Measurements from ENCODE around the gene RBM3. TPM values are rescaled to one million over a fixed set of nuclear protein-coding genes. Genes with fewer than 3 reads are reported as not detected.

Gene RBM3
- total and polyA plus RNA-seq, 2 donors (not counting 1 experiment from before 2014, with no cell fraction given) = 200 to 291 TPM

GRCh38 chrX:48560056-48560455, 14.2 kb upstream of the RBM3 start:
- DNase-seq = no peak
- TF ChIP-seq, protein P1, sequence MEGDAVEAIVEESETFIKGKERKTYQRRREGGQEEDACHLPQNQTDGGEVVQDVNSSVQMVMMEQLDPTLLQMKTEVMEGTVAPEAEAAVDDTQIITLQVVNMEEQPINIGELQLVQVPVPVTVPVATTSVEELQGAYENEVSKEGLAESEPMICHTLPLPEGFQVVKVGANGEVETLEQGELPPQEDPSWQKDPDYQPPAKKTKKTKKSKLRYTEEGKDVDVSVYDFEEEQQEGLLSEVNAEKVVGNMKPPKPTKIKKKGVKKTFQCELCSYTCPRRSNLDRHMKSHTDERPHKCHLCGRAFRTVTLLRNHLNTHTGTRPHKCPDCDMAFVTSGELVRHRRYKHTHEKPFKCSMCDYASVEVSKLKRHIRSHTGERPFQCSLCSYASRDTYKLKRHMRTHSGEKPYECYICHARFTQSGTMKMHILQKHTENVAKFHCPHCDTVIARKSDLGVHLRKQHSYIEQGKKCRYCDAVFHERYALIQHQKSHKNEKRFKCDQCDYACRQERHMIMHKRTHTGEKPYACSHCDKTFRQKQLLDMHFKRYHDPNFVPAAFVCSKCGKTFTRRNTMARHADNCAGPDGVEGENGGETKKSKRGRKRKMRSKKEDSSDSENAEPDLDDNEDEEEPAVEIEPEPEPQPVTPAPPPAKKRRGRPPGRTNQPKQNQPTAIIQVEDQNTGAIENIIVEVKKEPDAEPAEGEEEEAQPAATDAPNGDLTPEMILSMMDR (IDR thresholded peaks at IDR 0.05) = no peak
- no peak for TF ChIP-seq EZH2 (IDR thresholded peaks at IDR 0.05; ENCODE audit: borderline replicate concordance, insufficient read depth, low read depth, low read length, poor library complexity, severe bottlenecking)
- H3K4me3 Mint-ChIP-seq = no peak overlapping the region
- Histone ChIP-seq H3K4me3 (ENCODE audit: control extremely low read depth in 1 of 5, extremely low read depth in 1 of 5, insufficient read depth in 1 of 5, low read depth in 2 of 5, low read length in 4 of 5) (no peak overlapping the region), H4K20me1 (ENCODE audit: control insufficient read depth, insufficient read depth, low read length, poor library complexity, severe bottlenecking) (no peaks in the 10 kb centered on the region), H3K4me2 (replicated peaks; ENCODE audit: low read depth, low read length, poor library complexity, severe bottlenecking) (no peak overlapping the region), H3K27me3 (replicated peaks in 1 of 4; ENCODE audit: control extremely low read depth in 1 of 4, control insufficient read depth in 3 of 4, insufficient read depth in 4 of 4, low read length in 3 of 4) (no peaks in the 10 kb centered on the region), H3K36me3 (replicated peaks in 1 of 2; ENCODE audit: control extremely low read depth in 1 of 2, control insufficient read depth in 1 of 2, extremely low read depth in 1 of 2, insufficient read depth in 2 of 2, low read length in 1 of 2) (peaks cover 0 to 24% of the 10 kb centered on the region in 2 experiments), H3K9ac (ENCODE audit: low read length) (no peak overlapping the region), H2AFZ (ENCODE audit: insufficient read depth, low read depth, low read length, poor library complexity, severe bottlenecking) (no peak overlapping the region), H3K79me2 (ENCODE audit: control insufficient read depth, insufficient read depth, low read length) (no peaks in the 10 kb centered on the region), H3K9me3 (ENCODE audit: control extremely low read depth in 1 of 3, control insufficient read depth in 2 of 3, insufficient read depth in 1 of 3, low read length in 2 of 3) (no peaks in the 10 kb centered on the region), H3K4me1 (ENCODE audit: control insufficient read depth in 2 of 2, insufficient read depth in 2 of 2, low read length in 2 of 2) (no peaks in the 10 kb centered on the region), H3K27ac (ENCODE audit: low read length in 2 of 2) (no peak overlapping the region)
- no peaks in the 10 kb centered on the region for H3K27me3 Mint-ChIP-seq
- intact Hi-C loops (cut with micrococcal nuclease) = no loop called here
- CTCF ChIA-PET = no interaction called here
- no peaks in the 10 kb centered on the region for H3K9me3 Mint-ChIP-seq (ENCODE audit: insufficient read depth)
- ATAC-seq (ENCODE audit: low read depth) = no peak
- H3K4me1 Mint-ChIP-seq = no peaks in the 10 kb centered on the region
- POLR2A ChIA-PET = no interaction called here
- WGBS (ENCODE audit: insufficient coverage) = 97% methylated on average over 10 of the region's 14 CpGs
- no peak overlapping the region for H3K27ac Mint-ChIP-seq

DNA sequence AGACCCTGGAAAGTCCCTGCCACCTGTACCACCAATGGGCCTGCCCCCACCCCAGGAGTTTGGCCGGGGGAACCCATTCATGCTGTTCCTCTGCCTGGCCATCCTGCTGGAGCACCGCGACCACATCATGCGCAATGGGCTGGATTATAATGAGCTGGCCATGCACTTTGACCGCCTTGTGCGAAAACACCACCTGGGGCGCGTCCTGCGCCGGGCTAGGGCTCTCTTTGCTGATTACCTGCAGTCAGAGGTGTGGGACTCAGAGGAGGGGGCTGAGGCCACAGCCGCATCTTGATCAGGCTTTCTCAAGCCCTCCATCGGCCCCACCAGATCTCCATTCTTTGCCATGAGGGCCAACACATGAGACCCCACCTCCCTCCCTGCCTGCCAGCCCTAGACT, 13.6 kb upstream of the RBM3 start:
- WGBS (ENCODE audit: insufficient coverage) = 100% methylated on average over 7 of the region's 12 CpGs

More for the DNA sequence above, 13.6 kb upstream of the RBM3 start:
- H4K20me1 ChIP-seq (ENCODE audit: control insufficient read depth, insufficient read depth, low read length, poor library complexity, severe bottlenecking) = no peaks in the 10 kb centered on the region
- H2AFZ ChIP-seq (ENCODE audit: insufficient read depth, low read depth, low read length, poor library complexity, severe bottlenecking) = no peak overlapping the region
- no peaks in the 10 kb centered on the region for H3K27me3 ChIP-seq (replicated peaks in 1 of 4; ENCODE audit: control extremely low read depth in 1 of 4, control insufficient read depth in 3 of 4, insufficient read depth in 4 of 4, low read length in 3 of 4)
- Mint-ChIP-seq H3K27ac (no peak overlapping the region), H3K27me3 (no peaks in the 10 kb centered on the region), H3K4me1 (no peaks in the 10 kb centered on the region), H3K9me3 (ENCODE audit: insufficient read depth) (no peaks in the 10 kb centered on the region), H3K4me3 (no peak overlapping the region)
- DNase-seq (no peak), ATAC-seq (ENCODE audit: low read depth) (no peak)
- CTCF ChIA-PET = no interaction called here
- no peaks in the 10 kb centered on the region for H3K4me1 ChIP-seq (ENCODE audit: control insufficient read depth in 2 of 2, insufficient read depth in 2 of 2, low read length in 2 of 2)
- H3K27ac ChIP-seq (ENCODE audit: low read length in 2 of 2) = no peak overlapping the region
- no peaks in the 10 kb centered on the region for H3K79me2 ChIP-seq (ENCODE audit: control insufficient read depth, insufficient read depth, low read length)
- no peak overlapping the region for H3K4me2 ChIP-seq (replicated peaks; ENCODE audit: low read depth, low read length, poor library complexity, severe bottlenecking)
- POLR2A ChIA-PET = no interaction called here
- H3K9ac ChIP-seq (ENCODE audit: low read length) = no peak overlapping the region
- H3K36me3 ChIP-seq (replicated peaks in 1 of 2; ENCODE audit: control extremely low read depth in 1 of 2, control insufficient read depth in 1 of 2, extremely low read depth in 1 of 2, insufficient read depth in 2 of 2, low read length in 1 of 2) = peaks cover 0 to 22% of the 10 kb centered on the region in 2 experiments
- intact Hi-C loops (cut with micrococcal nuclease) = no loop called here
- no peak overlapping the region for H3K4me3 ChIP-seq (ENCODE audit: control extremely low read depth in 1 of 5, extremely low read depth in 1 of 5, insufficient read depth in 1 of 5, low read depth in 2 of 5, low read length in 4 of 5)
- H3K9me3 ChIP-seq (ENCODE audit: control extremely low read depth in 1 of 3, control insufficient read depth in 2 of 3, insufficient read depth in 1 of 3, low read length in 2 of 3) = no peaks in the 10 kb centered on the region
- no peak for TF ChIP-seq EZH2 (IDR thresholded peaks at IDR 0.05; ENCODE audit: borderline replicate concordance, insufficient read depth, low read depth, low read length, poor library complexity, severe bottlenecking)
- TF ChIP-seq, protein P1 (IDR thresholded peaks at IDR 0.05) = no peak

All from B cell (primary cell).